ENCODE results near the gene SELENOF.

GRCh38 chr1:86845514-86845913 is 68.4 kb downstream of the SELENOF start:
- TF ChIP-seq CTCF (IDR thresholded peaks at IDR 0.05) = no peak
- TF ChIP-seq, protein P1, sequence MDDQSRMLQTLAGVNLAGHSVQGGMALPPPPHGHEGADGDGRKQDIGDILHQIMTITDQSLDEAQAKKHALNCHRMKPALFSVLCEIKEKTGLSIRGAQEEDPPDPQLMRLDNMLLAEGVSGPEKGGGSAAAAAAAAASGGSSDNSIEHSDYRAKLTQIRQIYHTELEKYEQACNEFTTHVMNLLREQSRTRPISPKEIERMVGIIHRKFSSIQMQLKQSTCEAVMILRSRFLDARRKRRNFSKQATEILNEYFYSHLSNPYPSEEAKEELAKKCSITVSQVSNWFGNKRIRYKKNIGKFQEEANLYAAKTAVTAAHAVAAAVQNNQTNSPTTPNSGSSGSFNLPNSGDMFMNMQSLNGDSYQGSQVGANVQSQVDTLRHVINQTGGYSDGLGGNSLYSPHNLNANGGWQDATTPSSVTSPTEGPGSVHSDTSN (IDR thresholded peaks at IDR 0.05) = no peak
- no peak for TF ChIP-seq SREBF2 (IDR thresholded peaks at IDR 0.05)
- TF ChIP-seq JUNB (IDR thresholded peaks at IDR 0.05) = no peak
- TF ChIP-seq RAD21 (conservative IDR thresholded peaks at IDR 0.05 in 1 of 2, IDR thresholded peaks at IDR 0.05 in 1 of 2) = no peak
- TF ChIP-seq BHLHE40 (IDR thresholded peaks at IDR 0.05; ENCODE audit: low read depth, low read length) = no peak
- no peak for TF ChIP-seq EP300 (IDR thresholded peaks at IDR 0.05)
- TF ChIP-seq POLR2A (IDR thresholded peaks at IDR 0.05; ENCODE audit: low read length) = no peak
- TF ChIP-seq ZFP36 (IDR thresholded peaks at IDR 0.05; ENCODE audit: borderline replicate concordance, partially characterized antibody) = no peak
- no peak for TF ChIP-seq CBX2 (IDR thresholded peaks at IDR 0.05; ENCODE audit: borderline replicate concordance, low read depth)
- no peak for TF ChIP-seq ZNF302 (CRISPR knock-in tag; IDR thresholded peaks at IDR 0.05)
- no peak for TF ChIP-seq MAX (IDR thresholded peaks at IDR 0.05)
- no peak for TF ChIP-seq USF2 (IDR thresholded peaks at IDR 0.05)
- no peak for TF ChIP-seq CEBPB (IDR thresholded peaks at IDR 0.05)

Measured in A549 (cell line).